NCI-H2227 treated with DMSO at 0.1 percent for 48 hours (cell line): ENCODE results near the gene HOXA11.

Source experiments
- DNase-seq: peaks from one replicate; lab custom pipeline; 2025; lab: John Stamatoyannopoulos, UW

The HOXA11 gene

GRCh38 chr7:27169658-27170425 lies 15.2 kb downstream of the HOXA11 start:
- DNase-seq: no peak

GRCh38 chr7:27168265-27168947 lies 16.6 kb downstream of the HOXA11 start:
- DNase-seq: no peak

DNA sequence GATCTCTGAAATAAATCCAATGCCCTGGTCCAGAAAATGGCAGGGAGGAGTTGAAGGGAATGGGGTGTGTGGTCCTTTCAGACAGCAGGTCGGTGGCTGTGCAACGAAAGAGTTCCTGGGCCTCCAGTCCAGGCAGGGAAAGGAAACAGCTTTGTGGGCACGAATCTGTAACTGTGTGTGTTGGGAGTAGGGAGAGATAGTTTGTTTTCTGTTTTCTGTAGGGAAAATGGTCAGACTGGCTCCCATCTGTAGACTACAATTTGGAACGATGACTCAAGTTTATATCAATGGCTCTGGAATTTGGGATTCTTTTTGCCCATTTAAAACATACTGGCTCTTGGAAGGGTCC lies 17.1 kb downstream of the HOXA11 start:
- no peak for DNase-seq

DNA sequence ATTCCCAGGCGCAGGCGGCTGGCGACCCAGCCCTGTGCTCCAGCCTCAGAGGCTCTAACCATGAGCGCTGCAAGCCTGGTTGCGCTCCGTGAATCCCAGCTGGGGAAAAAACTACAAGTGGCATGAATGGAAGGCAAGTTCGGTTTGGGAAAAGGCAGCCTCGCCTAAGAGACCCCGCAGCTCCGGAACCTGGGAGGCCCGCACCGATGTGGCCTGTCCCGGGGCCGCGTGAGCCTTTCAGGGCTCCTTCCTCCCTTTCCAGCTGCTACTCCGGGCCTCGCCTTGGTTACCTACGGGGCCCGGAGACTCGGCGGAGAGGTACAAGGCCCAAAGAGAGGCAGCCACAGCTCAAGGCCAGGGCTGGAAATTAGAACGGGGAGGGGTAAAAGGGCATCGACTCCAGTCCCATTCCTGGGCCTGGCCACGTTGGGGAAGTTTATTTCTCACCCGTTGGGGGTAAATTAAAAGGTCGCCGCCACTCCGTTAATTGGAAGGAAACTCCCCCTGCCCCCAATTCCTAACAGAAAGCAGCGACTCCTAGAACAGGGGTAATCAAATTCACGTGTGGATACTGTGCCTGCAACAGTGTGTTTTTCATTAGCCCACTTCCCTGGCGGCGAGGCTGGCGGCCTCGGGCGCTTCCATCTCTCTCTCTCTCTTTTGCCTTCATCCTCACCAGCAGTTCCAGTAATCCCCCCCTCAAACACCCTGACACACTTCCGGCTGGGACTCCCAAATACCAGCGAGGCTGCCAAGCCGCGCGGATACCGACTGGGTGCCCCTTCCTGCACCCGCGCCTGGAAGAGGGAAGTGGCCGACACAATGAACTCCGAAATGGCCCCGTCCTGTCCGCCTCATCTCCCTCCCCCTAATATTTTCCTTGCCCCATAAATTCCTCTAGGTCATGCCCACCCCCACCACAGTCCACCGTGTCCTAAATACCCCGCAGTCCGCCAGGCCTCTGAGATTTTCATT lies 18.2 kb downstream of the HOXA11 start:
- no peak for DNase-seq

GRCh38 chr7:27165996-27166530 lies 19.0 kb downstream of the HOXA11 start:
- DNase-seq: no peak

DNA sequence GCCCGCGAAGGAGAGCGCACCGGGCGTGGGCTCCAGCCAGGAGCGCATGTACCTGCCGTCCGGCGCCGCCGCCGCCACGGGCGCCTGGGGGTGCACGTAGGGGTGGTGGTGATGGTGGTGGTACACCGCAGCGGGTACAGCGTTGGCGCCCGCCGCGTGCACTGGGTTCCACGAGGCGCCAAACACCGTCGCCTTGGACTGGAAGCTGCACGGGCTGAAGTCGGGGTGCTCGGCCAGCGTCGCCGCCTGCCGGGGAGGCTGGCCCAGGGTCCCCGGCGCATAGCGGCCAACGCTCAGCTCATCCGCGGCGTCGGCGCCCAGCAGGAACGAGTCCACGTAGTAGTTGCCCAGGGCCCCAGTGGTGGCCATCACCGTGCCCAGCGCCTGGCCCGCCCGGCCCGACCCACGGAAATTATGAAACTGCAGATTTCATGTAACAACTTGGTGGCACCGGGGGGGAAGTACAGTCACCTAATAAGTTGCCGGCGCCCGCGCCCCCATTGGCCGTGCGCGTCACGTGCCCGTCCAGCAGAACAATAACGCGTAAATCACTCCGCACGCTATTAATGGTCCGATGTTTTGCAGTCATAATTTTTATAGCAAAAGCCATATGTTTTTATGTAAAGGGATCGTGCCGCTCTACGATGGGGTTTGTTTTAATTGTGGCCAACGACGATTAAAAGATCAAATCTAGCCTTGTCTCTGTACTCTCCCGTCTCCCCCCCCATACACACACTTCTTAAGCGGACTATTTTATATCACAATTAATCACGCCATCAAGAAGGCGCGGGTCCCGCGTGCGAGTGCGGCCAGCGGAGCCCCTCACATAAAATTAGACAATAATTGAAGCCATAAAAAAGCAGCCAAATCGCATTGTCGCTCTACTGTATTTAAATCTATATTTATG lies 19.7 kb downstream of the HOXA11 start, which contains the start of gene HOXA9:
Gene HOXA9 (minus strand): TSS at position 449 of the 907 bp plus-strand sequence. CDS start 80 bp downstream, at position 369.
- no peak for DNase-seq

- no peak for DNase-seq
These were observed 20.5 kb downstream of the HOXA11 start for GRCh38 chr7:27164367-27165088.

- DNase-seq: no peak
These were observed 21.0 kb downstream of the HOXA11 start for GRCh38 chr7:27164045-27164366.

DNA sequence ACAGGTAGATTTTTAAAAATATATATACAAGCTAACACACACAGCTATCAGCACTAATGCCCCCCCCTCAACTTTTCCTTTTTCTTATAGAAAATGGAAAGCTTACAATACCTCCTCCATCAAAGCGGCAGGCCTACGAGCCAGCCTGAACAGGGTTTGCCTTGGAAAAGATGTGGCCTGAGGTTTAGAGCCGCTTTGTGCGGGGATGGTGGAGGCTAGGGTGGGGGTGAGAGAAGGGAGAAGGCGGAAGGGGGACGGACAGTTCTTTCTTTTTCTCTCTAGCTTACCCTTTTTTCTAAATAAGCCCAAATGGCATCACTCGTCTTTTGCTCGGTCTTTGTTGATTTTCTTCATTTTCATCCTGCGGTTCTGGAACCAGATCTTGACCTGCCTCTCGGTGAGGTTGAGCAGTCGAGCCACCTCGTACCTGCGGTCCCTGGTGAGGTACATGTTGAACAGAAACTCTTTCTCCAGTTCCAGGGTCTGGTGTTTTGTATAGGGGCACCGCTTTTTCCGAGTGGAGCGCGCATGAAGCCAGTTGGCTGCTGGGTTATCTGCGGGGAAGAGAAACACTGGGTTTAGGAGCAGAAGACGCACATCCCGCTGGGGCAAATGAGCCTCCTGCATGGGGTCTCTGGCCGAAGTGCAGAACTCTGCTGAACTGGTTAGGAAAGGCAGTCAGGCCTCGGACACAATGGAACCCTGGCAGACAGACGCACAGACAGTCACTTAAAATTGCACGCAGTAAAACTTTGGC lies 21.6 kb downstream of the HOXA11 start:
- DNase-seq: no peak

GRCh38 chr7:27162561-27163287 lies 22.3 kb downstream of the HOXA11 start:
- no peak for DNase-seq

DNA sequence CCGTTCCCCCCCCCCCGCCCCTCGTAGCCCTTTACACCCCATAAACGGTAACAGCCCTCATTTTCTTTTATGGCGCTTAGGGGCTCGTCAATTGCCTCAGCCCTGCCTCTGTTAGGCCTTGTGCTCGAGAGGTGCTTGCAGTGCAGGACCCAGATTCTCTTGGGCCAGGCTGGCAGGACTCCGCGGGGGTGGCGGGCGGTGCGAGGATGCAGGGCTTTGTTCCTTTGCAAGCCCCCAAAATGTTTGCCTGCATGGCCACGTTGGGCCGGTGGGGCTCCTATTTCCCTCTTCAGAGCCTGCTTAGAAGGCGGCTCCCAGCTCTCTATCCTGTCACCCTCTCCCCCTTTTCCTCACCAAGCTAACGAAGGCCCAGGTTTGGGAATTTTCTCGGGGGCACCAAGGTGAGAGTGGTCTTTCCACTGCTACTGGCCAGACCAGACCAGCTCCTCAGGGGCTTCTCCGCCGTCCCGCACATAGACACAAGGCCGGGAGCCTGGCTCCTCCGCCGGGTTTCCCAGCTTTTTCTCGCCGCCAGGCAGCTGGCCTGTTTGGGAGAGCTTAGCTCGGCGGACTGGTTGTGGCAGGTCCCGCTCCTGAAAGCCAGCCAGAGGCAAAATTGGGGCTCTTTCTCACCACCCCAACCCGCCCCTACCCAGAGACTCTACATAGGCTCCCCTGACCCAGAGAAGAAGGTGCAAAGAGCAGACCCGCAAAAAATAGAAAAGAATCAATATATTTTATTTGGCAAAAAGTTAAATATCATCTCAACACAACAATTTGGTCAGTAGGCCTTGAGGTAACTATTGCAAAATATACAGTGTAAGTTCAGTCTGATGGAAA lies 23.1 kb downstream of the HOXA11 start:
- DNase-seq: no peak

DNA sequence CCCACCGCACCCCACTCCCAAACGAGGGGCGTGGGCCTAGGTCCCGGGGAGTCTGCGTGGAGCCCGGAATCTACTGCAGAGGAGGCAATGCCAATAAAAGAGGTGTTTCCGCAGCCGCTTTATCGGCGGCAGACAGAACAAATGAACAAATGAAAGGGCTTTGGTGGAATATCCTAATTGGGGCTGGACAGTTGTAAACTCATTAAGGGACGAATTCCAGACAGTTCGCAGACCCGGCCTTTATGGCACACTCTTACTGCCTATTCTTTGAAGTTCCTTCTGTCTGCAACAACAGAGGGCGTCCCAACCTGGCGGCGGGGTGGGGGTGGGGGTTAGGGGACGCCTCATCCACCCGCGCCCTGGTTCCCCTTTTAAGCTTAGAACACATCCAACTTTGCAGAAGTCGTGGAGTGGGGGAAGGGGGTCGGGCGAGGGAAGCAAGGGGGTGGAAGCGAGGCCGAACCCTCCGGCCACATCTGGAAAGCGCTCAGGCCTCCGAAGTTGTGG lies 23.8 kb downstream of the HOXA11 start:
- no peak for DNase-seq

- DNase-seq: peak; percentile 70
These were observed 24.4 kb downstream of the HOXA11 start for GRCh38 chr7:27160546-27161213.

GRCh38 chr7:27160145-27160545 lies 24.9 kb downstream of the HOXA11 start:
- DNase-seq: no peak

DNA sequence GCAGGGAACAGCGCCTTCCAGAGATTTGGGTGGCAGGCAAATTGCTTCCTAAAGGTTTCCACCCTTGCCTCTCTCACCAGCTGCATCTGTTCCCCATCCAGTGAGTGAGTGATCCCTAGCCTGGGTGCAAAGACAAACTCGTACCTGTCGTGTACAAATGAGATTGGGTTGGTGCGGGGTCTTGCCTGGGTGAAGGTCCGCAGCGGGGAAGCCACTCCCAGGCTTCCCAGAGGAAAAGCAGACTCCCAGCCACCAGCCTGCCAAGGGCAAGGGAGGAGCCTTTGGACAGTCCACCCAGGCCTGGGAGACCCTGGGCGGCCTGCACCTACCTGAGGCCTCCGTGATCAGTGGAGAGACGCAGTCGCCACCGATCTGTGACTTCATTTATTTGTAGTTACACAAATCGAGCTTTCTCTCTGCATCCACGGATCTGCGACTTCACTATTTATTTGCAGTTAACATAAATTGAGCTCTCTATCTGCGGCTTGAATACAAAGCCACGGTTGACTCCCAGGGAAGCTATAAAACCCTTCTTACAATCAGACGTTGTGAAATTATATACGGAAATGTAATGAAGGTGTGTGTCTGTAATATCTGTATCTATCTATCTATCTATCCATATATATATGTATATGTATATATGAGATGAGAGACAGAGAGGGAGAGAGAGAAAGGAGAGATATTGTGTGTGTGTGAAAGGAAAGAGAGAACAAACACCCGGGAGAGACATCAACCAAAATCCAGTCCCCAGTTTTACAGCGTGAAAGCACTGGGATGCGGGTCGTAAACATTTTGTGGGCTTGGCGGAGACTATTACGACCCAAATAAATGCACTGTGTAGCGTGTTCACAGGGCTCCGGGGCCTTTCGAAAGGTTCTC lies 25.5 kb downstream of the HOXA11 start:
- no peak for DNase-seq
